COLO668 (cell line): ENCODE measurements around the gene DNAJB11.
A peak's percentile ranks its signal among the peaks of the same experiment; 100 is the strongest.

Source experiments
- DNase-seq: peaks from one replicate; lab custom pipeline; 2025; ENCODE audit not compliant: unreplicated experiment; lab: John Stamatoyannopoulos, UW

Gene DNAJB11

DNA sequence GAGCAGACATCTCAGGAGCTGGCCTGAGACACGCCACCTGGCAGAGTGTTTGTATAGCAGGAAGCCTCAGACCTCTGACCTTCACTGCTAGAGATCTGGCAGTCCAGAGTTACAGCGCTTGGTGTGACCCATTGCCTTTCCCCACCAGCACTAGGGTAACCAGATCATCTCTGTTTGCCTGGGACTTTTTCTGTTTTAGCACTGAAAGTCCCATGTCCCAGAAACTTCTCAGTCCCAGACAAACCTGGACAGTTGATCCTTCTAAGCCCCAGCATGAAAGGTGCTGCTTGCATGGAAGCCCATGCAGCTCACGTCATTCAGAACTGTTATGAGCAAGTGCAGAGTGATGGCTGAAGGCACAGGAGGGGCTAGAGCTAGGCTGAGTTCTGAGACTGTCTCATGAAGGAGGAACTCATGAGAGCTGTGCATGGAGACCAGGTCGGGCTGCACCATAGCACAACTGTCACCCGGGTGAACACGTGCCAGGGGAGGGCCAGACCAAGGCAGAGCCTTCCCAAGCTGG lies 24.1 kb downstream of the DNAJB11 start:
- no peak for DNase-seq

DNA sequence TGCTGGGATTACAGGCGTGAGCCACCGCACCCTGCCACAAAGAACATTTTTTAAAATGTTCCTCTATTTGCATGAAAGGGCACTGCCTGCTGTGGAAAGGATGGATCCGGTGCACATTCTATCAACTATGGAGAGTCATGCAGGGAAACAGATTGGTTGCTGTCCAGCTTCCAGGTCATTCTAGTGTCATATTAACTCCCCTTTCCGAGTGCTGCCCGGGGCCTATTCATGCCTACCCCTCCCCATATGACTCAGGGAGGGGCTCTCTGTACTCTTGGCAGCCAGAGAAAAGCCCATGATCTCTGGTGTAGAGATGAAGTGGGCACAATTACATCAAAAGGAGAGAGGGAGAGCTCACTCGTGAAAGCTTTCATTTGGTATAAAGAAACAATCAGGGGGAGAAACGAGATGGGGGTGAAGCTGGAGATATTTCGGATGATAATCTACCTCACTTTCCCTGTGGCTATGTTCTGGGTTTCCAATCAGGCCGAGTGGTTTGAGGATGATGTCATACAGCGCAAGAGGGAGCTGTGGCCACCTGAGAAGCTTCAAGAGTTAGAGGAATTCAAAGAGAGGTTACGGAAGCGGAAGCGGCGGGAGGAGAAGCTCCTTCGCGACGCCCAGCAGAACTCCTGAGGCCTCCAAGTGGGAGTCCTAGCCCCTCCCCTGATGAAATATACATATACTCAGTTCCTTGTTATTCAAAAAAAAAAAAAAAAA lies 26.2 kb downstream of the DNAJB11 start:
- no peak for DNase-seq

DNA sequence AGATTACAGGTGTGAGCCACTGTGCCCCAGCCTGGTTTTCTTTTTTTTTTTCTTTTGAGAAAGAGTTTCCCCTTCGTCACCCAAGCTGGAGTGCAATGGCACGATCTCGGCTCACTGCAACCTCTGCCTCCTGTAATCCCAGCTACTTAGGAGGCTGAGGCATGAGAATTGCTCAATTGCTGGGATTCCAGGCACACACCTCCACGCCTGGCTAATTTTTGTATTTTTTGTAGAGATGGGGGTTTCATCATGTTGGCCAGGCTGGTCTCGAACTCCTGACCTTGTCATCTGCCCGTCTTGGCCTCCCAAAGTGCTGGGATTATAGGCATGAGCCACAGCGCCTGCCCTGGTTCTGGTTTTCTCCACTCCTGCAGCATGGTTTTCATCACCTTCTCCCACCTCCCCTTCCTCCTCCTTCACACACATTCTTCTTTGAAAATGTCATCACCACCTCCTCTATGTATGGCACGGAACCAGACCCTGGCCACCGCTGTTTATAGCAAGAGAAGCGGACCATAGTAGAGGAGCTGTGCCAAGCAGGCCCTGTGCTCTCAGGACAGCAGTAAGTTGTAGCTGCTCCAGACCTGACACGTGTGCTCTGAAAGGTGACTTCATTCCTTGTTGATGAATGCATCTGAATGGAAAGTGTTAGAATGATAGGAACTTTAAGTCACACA lies 27.7 kb downstream of the DNAJB11 start:
- no peak for DNase-seq

- no peak for DNase-seq
Observed at GRCh38 chr3:186598794-186599141, 28.2 kb downstream of the DNAJB11 start.

GRCh38 chr3:186599142-186599784 lies 28.7 kb downstream of the DNAJB11 start:
- no peak for DNase-seq

DNA sequence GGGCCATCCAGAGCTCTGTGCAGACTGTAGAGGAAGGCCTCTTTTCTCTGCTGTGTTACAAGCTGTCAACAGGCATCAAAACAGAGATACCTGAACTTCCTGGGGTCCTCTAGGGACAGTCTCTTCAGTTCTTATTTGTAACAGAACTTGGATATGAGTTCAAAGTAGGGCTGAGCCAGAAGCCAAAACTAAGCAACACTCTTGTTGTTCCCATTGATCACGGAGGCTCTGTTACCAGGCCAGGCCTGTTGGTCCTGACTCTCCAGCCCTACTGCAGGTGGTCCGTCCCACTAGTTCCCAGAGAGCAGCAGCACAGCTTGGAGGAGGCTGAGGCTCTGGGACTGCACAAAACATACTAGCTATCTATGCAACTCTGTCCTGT lies 29.3 kb downstream of the DNAJB11 start:
- DNase-seq: no peak

GRCh38 chr3:186600896-186601295 lies 30.4 kb downstream of the DNAJB11 start:
- no peak for DNase-seq

- no peak for DNase-seq
Observed at GRCh38 chr3:186603159-186603558, 32.6 kb downstream of the DNAJB11 start.

DNA sequence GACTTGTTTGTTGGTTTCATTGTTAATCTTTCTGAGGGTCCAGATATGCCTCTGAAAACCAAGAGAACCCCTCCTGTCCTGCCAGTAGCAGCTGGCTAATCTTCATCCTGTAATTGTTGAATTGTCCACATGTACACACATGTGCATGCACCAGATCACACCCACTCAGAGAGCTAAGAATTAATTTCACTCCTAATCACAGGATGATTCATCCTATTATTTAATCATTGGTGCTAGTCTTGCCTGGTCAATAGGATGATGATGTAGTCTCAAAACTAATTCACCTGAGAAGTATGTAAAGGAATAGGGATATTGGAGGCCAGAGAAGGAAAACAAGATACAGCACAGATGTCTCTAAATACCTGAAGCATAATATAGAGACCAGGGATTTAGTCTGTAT lies 34.6 kb downstream of the DNAJB11 start:
- DNase-seq: no peak

GRCh38 chr3:186605561-186606545 lies 35.3 kb downstream of the DNAJB11 start:
- no peak for DNase-seq

GRCh38 chr3:186608624-186609215 lies 38.2 kb downstream of the DNAJB11 start:
- no peak for DNase-seq

- no peak for DNase-seq
Observed at GRCh38 chr3:186609247-186609868, 38.8 kb downstream of the DNAJB11 start.

GRCh38 chr3:186612065-186612464 lies 41.5 kb downstream of the DNAJB11 start:
- DNase-seq: no peak

DNA sequence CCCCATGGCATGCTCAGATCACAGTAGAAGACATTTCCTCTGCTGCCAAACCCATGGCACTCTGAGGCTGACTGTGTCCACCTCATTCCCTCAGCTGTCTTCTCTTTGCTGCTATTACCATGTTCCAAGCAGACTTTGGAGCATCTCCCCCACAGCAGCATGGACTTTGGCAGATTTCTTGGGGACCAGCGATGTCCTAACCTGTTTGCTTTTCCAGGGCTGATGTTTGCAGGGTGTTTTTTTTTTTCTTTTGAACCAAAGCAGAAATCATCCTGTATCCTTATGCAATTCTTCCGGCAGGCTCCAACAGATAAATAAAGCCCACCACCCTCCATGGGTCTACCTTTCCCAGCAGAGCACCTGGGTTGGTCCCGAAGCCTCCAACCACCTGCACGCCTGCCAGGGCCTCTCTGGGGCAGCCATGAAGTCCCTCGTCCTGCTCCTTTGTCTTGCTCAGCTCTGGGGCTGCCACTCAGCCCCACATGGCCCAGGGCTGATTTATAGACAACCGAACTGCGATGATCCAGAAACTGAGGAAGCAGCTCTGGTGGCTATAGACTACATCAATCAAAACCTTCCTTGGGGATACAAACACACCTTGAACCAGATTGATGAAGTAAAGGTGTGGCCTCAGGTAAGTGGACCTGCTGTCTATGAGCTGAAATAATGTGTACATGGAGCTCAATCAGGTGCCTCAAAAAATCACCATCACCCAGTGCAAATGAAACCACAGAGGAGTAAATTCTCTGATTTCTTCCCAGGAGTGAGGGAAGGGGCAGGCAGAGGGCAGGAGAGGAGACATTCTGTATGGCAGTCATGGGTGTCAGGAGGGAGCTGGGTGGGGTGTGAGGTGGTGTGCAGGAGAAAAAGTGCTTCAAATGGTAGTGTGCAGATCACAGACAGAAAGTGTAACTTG lies 42.5 kb downstream of the DNAJB11 start, which contains the start of gene AHSG:
Gene AHSG, plus strand, starts transcription at position 340 of the 916 bp plus-strand sequence. Its CDS starts 82 bp downstream, at position 422.
- no peak for DNase-seq

DNA sequence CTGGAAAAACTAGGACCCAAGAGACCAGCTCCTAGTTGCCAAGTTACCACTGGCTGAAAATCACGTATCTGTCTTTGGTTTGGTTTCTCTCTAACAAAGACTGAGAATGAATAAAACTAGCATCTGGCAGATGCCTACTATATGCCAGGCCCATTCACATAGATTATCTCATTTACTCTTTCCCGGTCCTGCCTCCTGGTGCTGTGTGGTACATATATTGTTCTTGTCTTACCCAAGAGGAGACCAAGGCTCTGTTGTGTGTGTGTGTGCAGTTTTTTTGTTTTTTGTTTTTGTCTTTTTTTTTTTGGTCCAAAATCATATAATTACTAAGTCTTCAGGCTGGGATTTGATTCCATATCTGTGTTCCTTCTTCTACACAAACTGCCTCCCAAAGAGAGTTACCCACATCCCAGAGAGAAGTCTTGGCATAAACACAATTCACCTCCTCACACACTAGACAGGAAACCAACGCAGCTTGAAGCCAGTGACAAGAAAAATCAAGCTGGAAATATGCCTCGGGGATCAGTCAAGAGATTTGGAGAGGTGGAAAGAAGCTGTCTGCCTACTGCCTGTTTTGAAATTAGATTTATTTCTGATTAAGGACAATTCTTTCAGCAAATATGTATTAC lies 43.2 kb downstream of the DNAJB11 start:
- no peak for DNase-seq

DNA sequence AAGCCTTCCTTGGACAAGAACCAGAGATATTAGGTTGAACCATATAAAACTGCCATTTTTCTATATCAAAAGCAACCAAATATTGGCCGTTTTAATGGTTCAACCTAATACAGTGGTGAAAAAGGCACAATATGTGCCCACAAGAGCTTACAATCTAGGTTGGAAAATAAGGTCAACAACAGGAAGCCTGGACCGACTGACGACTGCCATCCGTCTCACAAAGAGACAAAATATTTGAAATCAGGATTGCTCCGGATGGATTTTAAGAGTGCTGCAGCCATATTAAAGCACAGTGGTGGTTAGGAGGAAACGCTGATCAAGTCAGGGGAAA lies 43.7 kb downstream of the DNAJB11 start:
- DNase-seq: no peak

DNA sequence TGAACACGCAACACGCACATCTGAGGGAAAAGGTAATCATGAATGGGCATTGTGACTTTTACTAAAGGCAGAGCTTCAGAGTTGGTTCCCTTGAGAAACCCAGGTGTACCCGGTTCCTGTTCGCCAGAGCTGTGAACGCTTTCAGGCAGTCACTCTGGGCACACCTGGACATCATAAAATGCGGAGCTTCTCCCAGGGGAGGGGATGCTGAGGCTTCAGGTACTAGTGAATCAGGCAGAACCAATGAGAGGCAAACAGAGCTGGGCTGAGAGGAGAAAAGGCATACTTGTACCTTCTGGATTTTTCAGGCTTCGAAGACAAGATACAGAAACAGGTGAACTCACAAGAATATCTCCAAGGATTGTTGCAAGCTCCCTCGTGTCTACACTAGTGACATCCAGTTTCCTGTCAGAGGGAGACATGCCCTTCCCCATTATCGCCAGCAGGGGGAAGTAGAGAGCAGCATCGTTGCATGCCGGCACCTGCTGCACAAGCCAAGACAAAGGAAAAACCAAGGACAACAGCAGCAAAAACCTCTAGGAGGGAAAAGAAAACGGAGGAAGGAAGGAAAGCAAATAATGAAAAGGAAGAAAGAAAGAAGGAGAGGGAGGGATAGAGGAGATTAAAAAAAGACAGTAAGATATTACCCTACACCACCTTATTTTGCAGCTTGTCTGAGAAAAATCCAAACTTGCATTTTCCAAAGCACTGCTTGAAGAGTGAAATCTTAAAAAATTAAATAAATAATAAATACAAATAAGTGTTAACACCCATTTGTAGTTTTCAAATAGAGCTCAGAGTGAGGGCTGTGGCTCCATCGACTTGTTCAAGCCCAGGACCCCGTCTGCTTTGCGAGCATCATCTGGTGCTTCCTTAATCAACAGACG lies 44.3 kb downstream of the DNAJB11 start:
- peak; percentile 57 for DNase-seq

DNA sequence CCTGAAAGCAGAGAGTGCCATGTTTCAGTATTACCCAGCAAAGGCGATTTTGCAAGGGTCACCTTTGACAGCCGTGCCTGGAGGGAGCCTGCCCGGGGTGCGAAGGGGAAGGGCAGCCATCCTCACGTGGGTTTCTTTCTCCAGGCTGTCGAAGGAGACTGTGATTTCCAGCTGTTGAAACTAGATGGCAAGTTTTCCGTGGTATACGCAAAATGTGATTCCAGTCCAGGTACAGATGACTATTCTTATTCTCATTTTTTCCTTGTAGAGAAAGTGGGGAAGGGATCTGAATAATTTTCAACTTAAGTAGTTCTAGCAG lies 45.7 kb downstream of the DNAJB11 start:
- DNase-seq: no peak
